HG02973 (cell line): ENCODE measurements around the gene GNAO1.

Experiments
- ATAC-seq: cut with Tn5 transposase; IDR thresholded peaks from one replicate; pipeline ENCODE4 v1.9.1; 2021; ENCODE audit warnings: moderate library complexity; ENCODE audit not compliant: unreplicated experiment

Gene GNAO1

GRCh38 chr16:56282451-56282850 lies 91.2 kb downstream of the GNAO1 start:
- ATAC-seq: no peak

DNA sequence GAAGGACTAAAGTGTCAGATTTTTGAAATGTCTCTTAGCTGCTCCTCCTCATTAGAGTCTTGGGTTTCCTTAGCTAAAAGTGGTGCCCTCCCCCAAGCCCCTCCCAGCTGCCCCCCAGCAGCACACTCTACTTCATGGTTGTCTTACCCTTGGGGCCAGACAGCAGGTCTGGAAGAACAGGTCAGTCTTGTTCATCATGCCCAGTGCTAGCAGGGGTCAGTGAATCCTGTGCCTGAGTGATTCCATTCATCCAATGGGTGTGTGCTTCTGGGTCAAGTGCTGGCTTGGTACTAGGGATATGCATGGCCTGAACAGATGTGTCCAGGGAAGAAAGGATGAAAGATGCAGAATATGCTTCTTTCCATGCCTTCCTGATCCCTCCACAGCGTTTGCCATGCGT lies 93.2 kb downstream of the GNAO1 start:
- ATAC-seq: no peak

- ATAC-seq: no peak
Measured at GRCh38 chr16:56286809-56287208, 95.5 kb downstream of the GNAO1 start.

DNA sequence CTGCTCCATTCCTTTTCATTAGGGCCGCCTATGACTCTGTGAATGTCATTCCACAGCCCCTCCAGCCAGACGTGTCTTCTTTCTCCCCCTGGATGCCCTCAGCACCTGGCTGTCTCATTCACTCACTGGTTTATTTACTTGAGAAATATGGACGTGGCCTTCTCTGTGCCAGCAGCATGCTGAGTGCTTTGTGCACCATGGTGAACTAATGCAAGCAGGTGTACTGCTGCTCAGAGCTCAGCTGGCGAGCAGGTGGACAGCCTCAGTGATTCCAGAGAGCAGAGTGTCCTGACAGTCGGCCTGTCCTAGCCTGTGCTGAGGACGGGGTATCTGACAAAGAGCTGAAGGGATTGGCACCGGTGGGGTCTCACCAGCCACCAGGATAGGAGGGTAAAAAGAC lies 96.7 kb downstream of the GNAO1 start:
- no peak for ATAC-seq

DNA sequence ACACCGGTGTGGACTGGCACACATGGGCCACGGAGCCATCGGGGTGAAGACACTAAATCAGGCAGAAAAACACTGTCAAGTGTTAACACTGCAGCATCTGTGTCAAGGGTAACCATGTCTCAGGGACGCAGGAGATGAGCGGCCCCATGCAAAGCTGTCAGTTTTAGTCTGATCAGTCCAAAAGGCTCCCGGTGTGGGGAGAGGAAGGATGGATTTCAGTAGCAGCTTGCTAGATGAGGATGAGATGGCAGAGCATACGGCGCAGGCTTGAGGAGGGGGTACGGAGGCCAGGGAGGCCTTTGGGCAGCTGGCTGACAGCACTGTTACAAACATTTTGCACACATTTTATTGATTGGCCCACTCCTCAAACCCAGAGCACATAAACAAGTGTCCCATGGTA lies 98.1 kb downstream of the GNAO1 start:
- no peak for ATAC-seq

GRCh38 chr16:56289862-56290261 lies 98.6 kb downstream of the GNAO1 start:
- no peak for ATAC-seq

DNA sequence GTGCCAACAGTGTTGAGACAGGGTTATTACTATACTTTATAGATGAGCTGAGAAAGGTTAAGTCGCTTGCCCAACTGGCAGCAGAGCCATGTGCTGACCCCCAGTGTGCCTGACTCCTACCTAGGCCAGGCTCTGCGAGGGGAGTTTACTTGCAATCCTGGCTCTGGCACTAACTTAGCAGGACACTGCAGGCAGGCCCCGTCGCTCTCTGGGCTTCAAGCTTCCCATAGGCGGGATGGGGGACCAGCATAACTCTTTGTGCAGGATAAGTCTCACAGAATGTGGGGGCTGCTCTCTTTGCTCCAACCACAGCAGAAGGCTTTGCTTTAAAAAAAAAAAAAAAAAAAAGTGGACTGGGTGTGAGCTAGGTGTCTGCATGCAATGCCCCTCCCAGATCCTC lies 102.7 kb downstream of the GNAO1 start:
- no peak for ATAC-seq

DNA sequence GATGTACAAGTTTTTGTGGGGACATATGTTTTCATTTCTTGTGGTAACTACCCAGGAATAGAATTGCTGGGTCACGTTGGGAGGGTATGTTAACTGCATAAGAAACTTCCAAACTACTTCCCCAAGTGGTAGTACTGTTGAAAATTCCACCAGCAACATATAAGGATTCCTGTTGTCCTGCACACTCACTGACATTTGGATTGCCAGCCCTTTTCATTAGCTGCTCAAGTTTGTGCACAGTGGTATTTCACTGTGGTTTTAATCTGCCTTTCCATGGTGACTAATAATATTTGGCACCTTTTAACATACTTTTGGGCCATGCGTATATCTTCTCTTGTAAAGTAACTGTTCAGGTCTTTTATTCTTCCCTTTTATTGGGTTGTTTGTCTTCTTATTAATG lies 103.3 kb downstream of the GNAO1 start:
- no peak for ATAC-seq

- no peak for ATAC-seq
Measured at GRCh38 chr16:56295059-56295665, 103.9 kb downstream of the GNAO1 start.

DNA sequence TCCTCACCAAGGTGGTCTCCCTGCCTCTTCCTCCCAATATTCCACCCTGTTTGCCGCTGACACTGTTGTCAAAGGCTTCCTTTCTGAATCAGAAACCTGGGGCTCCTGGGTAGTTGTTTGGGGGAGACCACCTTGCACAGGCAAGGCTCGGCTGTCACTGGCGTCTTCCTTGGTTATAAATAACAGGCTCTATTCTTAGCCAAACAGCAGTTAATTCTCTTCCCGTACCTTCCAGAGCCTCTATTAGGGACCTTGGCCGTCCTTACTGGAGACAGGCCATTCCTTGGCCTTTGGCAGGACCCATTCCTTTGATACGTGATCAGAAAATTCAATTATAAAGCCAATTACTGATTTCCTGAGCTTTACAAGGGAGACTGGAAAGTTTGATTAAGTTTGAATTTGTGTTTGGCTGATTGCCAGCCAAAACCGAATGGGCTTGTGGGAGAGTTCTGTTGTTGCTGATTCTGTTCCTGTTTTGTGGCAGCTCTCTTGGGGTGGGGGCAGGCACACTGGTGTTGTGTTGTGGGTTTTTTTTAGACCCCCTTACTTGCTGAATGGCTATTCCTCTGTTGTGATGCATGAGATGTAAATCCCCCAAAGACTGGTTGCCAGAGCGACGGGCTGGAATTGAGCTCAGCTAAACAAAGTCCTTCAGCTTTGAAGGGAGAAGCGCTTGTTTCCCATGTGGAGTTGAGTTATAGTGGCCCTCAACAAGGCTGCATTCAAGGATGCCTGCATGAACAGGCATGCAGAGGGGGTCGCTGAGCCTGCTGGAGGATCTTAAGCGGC lies 104.6 kb downstream of the GNAO1 start:
- no peak for ATAC-seq

- no peak for ATAC-seq
Measured at GRCh38 chr16:56297684-56298083, 106.4 kb downstream of the GNAO1 start.

- ATAC-seq: no peak
Measured at GRCh38 chr16:56298116-56298515, 106.8 kb downstream of the GNAO1 start.

GRCh38 chr16:56298948-56299596 lies 107.8 kb downstream of the GNAO1 start:
- no peak for ATAC-seq

DNA sequence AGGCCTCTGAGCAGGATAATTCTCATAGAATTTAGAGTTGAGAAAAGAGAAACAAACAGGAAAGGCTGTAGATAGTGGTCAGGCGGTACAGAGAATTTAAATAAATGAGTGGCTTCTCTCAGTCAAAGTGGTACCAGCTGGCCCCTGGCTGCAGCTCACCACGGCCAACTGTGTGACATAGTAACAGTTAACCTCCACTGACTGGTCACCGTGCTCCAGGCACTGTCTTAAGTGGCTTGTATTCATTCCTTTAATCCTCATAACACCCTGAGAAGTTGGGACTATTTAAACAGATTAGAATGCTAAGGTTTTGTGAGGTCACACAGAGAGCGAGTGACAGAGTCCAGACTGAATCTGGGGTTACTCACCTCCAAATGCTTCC lies 108.9 kb downstream of the GNAO1 start:
- ATAC-seq: no peak

DNA sequence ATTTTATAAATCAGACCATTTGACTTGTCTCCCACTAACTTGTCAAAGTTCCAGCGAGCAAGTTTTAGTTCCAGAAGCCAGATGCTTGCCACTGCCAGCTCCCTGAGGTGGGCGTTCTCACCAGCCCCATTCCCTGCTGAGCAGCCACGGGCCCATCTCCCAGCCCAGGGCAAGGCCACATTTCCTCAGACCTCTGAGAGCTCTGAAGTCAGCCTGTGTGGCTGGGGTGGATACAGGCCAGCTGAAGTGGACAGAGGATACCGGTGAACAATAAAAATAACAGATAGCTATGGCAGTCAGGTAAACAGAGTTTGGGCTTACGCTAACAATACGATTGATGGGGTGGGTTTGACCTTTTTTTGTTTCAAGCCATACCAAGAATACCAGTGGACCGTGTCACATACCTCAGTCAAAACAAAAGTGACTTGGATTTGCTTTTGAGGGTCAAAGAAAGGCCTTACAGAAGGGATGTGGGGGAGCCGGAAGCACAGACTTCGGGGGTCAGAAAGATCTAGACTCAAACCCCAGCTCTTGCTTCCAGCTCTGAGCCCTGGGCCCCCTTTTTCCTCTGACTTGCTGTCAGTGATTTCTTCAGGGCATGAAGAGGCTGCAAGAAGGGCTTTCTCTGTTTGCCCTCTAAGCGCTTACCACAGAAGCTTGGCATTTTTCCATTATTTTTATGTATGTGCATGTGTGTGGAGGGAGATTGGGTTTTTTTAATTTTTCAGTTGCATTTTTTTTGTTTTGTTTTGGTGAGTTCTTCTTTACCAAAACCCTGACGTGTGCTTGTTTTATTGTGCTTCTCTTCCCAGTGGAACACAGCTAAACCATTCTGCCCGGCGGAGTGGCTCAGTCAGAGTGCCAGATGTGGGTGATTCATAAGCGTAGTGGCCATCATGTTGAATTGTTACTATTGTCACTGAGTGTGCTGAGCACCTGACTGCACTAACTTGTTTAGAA lies 109.9 kb downstream of the GNAO1 start:
- no peak for ATAC-seq

- ATAC-seq: no peak
Measured at GRCh38 chr16:56302506-56302905, 111.2 kb downstream of the GNAO1 start.

DNA sequence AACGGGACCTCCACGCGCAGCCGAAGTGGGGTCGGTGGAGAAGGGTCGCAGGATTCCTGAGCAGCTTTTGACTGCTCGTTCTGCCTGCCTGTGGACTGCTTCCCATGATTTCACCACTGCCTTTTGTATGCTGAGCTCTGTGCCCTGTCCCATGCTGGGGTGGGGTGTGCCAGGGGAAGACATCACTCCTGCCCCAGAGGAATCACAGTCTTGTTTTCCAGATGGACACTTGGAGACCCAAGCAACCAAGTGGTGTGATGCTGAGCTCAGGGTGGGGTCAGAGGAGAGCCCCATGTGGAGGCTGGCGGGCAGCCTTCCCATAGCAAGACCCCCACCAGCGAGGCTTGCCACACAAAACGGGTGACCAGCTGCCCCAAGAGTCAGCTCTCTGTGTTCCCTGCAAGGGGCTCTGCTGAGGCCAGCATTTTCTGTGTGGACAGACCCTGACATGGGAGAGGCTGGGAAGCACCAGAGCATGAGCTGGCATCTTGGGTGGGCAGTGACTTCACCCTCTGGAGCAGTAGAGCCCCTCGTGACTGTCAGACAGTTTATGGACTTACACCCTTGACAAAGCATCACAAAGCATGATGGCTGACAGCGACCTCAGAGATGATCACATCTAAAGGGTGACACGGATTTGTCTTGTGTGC lies 111.9 kb downstream of the GNAO1 start:
- ATAC-seq: no peak

DNA sequence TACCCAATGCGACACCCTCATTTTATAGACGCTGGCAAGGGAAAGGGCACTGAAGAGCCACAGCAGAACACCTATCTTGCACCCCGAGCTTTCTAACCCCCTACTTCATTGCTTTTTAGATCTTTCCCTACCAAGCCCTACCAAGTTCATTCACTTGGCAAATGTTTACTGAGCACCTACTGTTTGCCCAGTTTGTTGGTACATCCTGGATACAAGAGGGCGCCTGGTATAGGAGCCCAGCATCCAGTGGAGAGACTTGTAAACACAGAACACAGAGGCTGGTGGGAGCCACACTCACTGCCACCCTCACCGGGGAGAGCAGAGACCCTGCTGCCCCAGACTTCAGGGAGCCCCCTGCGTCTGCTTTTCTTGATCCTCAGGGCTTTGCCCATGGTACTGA lies 112.6 kb downstream of the GNAO1 start:
- no peak for ATAC-seq

DNA sequence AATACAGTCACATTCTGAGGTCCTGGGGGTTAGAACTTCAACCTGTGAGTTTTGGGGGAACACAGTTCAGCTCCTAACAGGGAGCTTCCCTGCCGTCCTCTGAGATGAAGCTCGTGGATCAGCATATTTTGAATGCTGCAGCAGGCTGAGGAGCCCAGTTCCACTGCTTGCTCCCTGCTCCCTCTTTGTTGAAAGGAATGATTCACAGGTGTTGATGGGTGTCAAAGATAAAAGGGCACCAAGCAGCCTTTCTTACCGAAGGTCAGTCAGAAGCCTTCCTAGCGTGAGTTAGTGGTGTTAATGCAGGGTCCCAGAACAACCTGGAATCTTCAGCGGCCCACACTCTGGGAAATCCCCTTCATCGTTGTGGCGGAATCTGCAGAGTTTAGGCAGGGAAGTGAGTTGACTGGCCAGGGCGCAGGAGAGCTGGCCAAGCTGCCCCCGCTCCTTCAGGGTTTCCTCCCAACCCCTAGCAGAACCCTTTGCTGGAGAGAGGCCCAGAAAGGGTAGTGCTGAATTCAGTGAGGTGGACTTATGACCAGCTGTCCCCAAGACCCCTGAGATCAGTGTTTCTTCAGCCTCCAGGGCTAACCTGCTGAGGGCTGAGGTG lies 114.8 kb downstream of the GNAO1 start:
- no peak for ATAC-seq
